GM12801 (cell line): Measurements from ENCODE around the gene GPRC5B.

Experiments used
- TF ChIP-seq, protein P1 (sequence below): IDR thresholded peaks from one replicate; pipeline ENCODE4 v1.5.1; 2011; ENCODE audit warnings: control low read depth; ENCODE audit not compliant: insufficient read length; ENCODE audit errors: extremely low read depth

GPRC5B gene

DNA sequence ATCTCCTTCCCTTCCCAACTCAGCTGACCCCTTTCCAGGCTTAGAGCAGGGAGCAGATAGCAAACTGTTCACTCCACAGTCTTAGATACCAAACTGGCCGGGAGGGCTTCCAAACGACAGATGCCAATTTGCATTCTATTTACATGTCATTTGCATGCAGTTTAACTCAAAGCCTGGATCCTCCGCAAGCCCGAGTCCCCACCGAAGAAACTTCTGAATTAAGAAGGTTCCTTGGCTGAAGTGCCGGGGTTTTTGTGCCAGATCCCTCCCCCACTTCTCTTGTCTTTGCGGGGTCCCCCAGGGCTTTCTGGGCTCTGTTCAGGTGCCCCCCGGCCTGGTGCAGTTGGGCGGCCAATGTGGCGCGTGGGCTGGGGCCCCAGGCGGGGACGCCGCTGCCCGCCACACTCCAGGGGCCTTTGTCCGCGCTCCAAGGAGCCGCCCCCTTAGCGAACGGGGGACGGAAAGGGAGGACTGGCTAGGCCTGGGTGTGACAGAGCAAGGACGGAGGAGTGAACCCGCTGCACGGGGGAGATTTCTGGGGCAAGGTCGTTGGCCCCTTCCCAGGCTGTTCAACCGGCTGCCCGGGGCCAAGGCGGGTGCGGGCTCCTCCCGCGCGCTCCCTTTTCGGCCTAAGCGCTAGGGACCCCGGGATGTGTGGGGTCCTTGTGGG is 1.2 kb downstream of the GPRC5B start:
- TF ChIP-seq, protein P1, sequence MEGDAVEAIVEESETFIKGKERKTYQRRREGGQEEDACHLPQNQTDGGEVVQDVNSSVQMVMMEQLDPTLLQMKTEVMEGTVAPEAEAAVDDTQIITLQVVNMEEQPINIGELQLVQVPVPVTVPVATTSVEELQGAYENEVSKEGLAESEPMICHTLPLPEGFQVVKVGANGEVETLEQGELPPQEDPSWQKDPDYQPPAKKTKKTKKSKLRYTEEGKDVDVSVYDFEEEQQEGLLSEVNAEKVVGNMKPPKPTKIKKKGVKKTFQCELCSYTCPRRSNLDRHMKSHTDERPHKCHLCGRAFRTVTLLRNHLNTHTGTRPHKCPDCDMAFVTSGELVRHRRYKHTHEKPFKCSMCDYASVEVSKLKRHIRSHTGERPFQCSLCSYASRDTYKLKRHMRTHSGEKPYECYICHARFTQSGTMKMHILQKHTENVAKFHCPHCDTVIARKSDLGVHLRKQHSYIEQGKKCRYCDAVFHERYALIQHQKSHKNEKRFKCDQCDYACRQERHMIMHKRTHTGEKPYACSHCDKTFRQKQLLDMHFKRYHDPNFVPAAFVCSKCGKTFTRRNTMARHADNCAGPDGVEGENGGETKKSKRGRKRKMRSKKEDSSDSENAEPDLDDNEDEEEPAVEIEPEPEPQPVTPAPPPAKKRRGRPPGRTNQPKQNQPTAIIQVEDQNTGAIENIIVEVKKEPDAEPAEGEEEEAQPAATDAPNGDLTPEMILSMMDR, result no peak

GRCh38 chr16:19882646-19883045 is 2.0 kb downstream of the GPRC5B start:
- TF ChIP-seq, protein P1, result no peak

GRCh38 chr16:19882186-19882585 is 2.5 kb downstream of the GPRC5B start:
- TF ChIP-seq, protein P1, result no peak

DNA sequence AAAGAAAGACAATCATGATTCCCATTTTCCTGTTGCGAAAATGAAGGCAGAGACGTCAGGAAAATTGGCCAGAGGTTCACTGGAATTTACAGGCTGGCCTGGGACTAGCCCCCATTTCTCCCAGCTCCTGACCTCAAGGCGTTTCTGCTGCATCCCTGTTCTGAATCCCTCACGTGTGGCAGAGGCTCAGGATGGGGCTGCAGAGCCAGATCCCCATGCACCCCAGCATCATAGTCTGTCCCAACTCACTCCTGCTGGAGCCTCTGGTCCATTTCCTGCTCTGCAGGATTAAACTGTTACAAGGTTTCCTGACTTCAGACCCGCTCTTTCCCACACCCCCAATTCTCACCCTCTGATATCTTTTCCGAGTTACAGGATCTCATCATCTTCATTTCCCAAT is 2.9 kb downstream of the GPRC5B start:
- TF ChIP-seq, protein P1, result no peak

DNA sequence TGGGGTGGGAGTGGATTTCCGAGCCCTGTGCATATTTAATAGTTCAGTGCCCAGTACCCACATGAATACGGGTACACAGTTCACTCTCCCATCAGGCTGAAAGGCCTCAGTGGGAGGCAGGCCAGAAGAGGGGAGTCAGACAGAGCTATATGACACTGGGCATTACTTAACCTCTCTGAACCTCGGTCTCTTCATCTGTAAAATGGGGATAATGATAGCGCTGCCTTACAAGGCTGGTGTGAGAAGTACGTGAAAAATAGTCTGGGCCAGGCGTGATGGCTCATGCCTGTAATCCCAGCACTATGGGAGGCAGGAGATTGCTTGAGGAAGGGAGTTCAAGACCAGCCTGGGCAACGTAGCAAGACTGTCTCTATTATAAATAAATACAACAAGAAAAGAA is 3.6 kb downstream of the GPRC5B start:
- TF ChIP-seq, protein P1, result no peak

- TF ChIP-seq, protein P1, result no peak
Observed at GRCh38 chr16:19879241-19879792, 5.3 kb downstream of the GPRC5B start.

GRCh38 chr16:19878757-19879156 is 5.9 kb downstream of the GPRC5B start:
- TF ChIP-seq, protein P1, result no peak
